CD14-positive monocyte (primary cell): ENCODE results near the gene PXN. TPM values are rescaled to one million over a fixed set of nuclear protein-coding genes. Genes with fewer than 3 reads are reported as not detected.
"Not testable (repeated sequence)": the region's sequence is repeated elsewhere in the genome, so short reads cannot be mapped to it uniquely, and the experiment has no call there.

Experiments
- DNase-seq, 3 donors: peaks; one replicate each; pipeline ENCODE4 v3.0.0-alpha.2; 2011 to 2022
- H2AFZ ChIP-seq: 2 replicates; pipeline ENCODE4 v1.6.0; 2012; ENCODE audit warnings: mild to moderate bottlenecking, low read depth, low read length, inconsistent platforms; ENCODE audit not compliant: insufficient read depth, poor library complexity, severe bottlenecking
- H3K27ac ChIP-seq, 2 donors: 1 replicate in 1 of 2; 2 replicates in 1 of 2; pipeline ENCODE4 v1.5.1; 2012 to 2013; ENCODE audit warnings: low read length in 2 of 2, control low read depth in 1 of 2, inconsistent platforms in 1 of 2, low read depth in 1 of 2, mild to moderate bottlenecking in 1 of 2
- H3K27me3 ChIP-seq, 2 donors: one replicate each; pipeline versions ENCODE4 v1.6.0 to v1.6.1; 2011 to 2013; ENCODE audit warnings: low read length in 2 of 2; ENCODE audit not compliant: control insufficient read depth in 2 of 2, insufficient read depth in 2 of 2
- H3K36me3 ChIP-seq, 2 donors: replicated peaks in 1 of 2; 1 replicate in 1 of 2; 2 replicates in 1 of 2; pipeline versions ENCODE4 v1.5.1 to v1.6.1; 2012 to 2013; ENCODE audit warnings: low read length in 2 of 2, control low read depth in 1 of 2, inconsistent platforms in 1 of 2, mild to moderate bottlenecking in 1 of 2; ENCODE audit not compliant: insufficient read depth in 2 of 2, control insufficient read depth in 1 of 2
- H3K4me1 ChIP-seq, 2 donors: 1 replicate in 1 of 2; 2 replicates in 1 of 2; pipeline versions ENCODE4 v1.5.1 to v1.6.1; 2012 to 2013; ENCODE audit warnings: low read length in 2 of 2, control low read depth in 1 of 2, inconsistent platforms in 1 of 2, mild to moderate bottlenecking in 1 of 2, moderate library complexity in 1 of 2; ENCODE audit not compliant: insufficient read depth in 2 of 2, control insufficient read depth in 1 of 2
- H3K4me2 ChIP-seq: replicated peaks from 2 replicates; pipeline ENCODE3; 2012; ENCODE audit warnings: low read length, moderate library complexity, mild to moderate bottlenecking; ENCODE audit not compliant: poor library complexity, severe bottlenecking; ENCODE audit errors: extremely low read depth
- H3K4me3 ChIP-seq, 3 experiments: fragments of 200-600 bp in 1 of 3; sonication (generic) in 1 of 3; replicated peaks in 1 of 3; 1 replicate in 2 of 3; 2 replicates in 1 of 3; pipeline ENCODE4 v1.5.1; 2011 to 2013; ENCODE audit warnings: low read length in 3 of 3, mild to moderate bottlenecking in 3 of 3, control low read depth in 2 of 3, low read depth in 2 of 3, inconsistent platforms in 1 of 3, moderate library complexity in 1 of 3
- H3K79me2 ChIP-seq: 2 replicates; pipeline ENCODE4 v1.6.0; 2012; ENCODE audit warnings: mild to moderate bottlenecking, control low read depth, inconsistent platforms, low read length, moderate library complexity; ENCODE audit not compliant: insufficient read depth
- H3K9ac ChIP-seq: 2 replicates; pipeline ENCODE4 v1.6.0; 2017; ENCODE audit warnings: low read length, mild to moderate bottlenecking; ENCODE audit not compliant: insufficient read depth, poor library complexity, severe bottlenecking
- H3K9me3 ChIP-seq, 2 donors: replicated peaks in 1 of 2; 1 replicate in 1 of 2; 2 replicates in 1 of 2; pipeline versions ENCODE4 v1.5.1 to v1.6.1; 2012 to 2013; ENCODE audit warnings: low read length in 2 of 2, control low read depth in 1 of 2; ENCODE audit not compliant: control insufficient read depth in 1 of 2, insufficient read depth in 1 of 2
- H4K20me1 ChIP-seq: 2 replicates; pipeline ENCODE4 v1.6.0; 2012; ENCODE audit warnings: mild to moderate bottlenecking, low read length, control low read depth, moderate library complexity; ENCODE audit not compliant: insufficient read depth
- H3K27ac Mint-ChIP-seq, 7 donors: one replicate each; pipeline ENCODE4 v1.8.0; 2020; ENCODE audit warnings: mild to moderate bottlenecking in 7 of 7, mixed read lengths in 7 of 7, moderate library complexity in 6 of 7, inconsistent platforms in 2 of 7
- H3K27me3 Mint-ChIP-seq, 3 donors: one replicate each; pipeline ENCODE4 v1.8.0; 2021 to 2022; ENCODE audit warnings: low read depth in 3 of 3, mild to moderate bottlenecking in 3 of 3, mixed read lengths in 3 of 3, moderate library complexity in 3 of 3, inconsistent platforms in 1 of 3
- H3K36me3 Mint-ChIP-seq, 2 donors: one replicate each; pipeline ENCODE4 v1.8.0; 2020; ENCODE audit warnings: mixed read lengths in 2 of 2, inconsistent platforms in 1 of 2, mild to moderate bottlenecking in 1 of 2
- H3K4me1 Mint-ChIP-seq: one replicate; pipeline ENCODE4 v1.8.0; 2020; ENCODE audit warnings: mild to moderate bottlenecking, mixed read lengths
- H3K4me3 Mint-ChIP-seq, 2 donors: one replicate each; pipeline ENCODE4 v1.8.0; 2020; ENCODE audit warnings: mild to moderate bottlenecking in 2 of 2, mixed read lengths in 2 of 2, moderate library complexity in 1 of 2
- H3K9me3 Mint-ChIP-seq, 7 donors: one replicate each; pipeline ENCODE4 v1.8.0; 2020 to 2022; ENCODE audit warnings: mixed read lengths in 7 of 7, mild to moderate bottlenecking in 6 of 7, moderate library complexity in 6 of 7, inconsistent platforms in 2 of 7
- CTCF ChIP-seq: fragments of 200-600 bp; IDR thresholded peaks from one replicate; pipeline ENCODE4 v1.8.0; 2022; ENCODE audit warnings: antibody characterized with exemption, mild to moderate bottlenecking
- WGBS: methylation state at CpG from one replicate; pipeline ENCODE4 v1.1.5; 2013; ENCODE audit warnings: missing lambda C conversion rate; ENCODE audit not compliant: insufficient coverage; 5-methylcytosine and 5-hydroxymethylcytosine counted together
- intact Hi-C, 2 donors: fragments of 100-400 bp; cut with micrococcal nuclease; formaldehyde crosslinking; loops; one replicate each; pipeline versions ENCODE4 v1.15.0 to v1.15.1; 2023
- polyA plus RNA-seq, 3 donors: library from polyadenylated mRNA; depleted of rRNA in 1 of 3; unstranded in 2 of 3; stranded (reverse) in 1 of 3; fragments of 300-500 nt in 2 of 3; fragments of >200 nt in 1 of 3; fragmentation: Illumina TruSeq in 2 of 3; gene quantifications; 1 replicate in 2 of 3; 2 replicates in 1 of 3; pipeline ENCODE4 v1.2.3, GENCODE V29; 2012 to 2021

PXN gene
- polyA plus RNA-seq, 3 donors, result 62.5 to 106 (median 98.4) TPM

DNA sequence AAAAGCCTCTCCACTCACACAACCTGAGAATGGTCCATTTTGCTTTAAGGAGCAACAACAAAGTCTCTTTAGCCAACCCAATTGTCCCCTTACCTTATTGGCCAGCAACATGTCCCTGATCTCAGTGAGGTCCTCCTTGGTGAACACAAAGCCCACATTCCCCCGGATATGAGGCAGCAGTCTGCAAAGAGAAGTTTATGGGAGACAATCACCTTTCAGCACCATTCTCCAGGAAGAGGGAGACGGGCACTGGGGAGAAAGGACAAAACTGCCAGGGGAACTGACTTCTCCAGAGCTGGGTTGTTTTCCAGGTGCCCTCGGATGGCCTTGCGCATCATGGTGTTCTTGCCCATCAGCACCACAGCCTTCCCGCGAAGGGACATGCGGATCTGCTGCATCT, 66.5 kb downstream of the PXN start:
- no peak for TF ChIP-seq CTCF
- H3K9ac ChIP-seq, result no peak overlapping the region
- no peaks in the 10 kb centered on the region for H3K9me3 ChIP-seq
- peaks cover 50% of the 10 kb centered on the region for H3K79me2 ChIP-seq
- Mint-ChIP-seq H3K4me1 (peaks cover 32% of the 10 kb centered on the region), H3K27ac (peak overlapping the region; percentile 5 to 88 (median 79)), H3K4me3 (peak overlapping the region in 1 of 2 donors; percentile 11), H3K9me3 (no peaks in the 10 kb centered on the region), H3K36me3 (peaks cover 27 to 30% of the 10 kb centered on the region in 2 donors), H3K27me3 (peaks cover 0 to 2% (median 0%) of the 10 kb centered on the region in 3 donors)
- peaks cover 22 to 44% of the 10 kb centered on the region in 2 donors for H3K4me1 ChIP-seq
- 92% methylated on average over 2 of the region's 7 CpGs for WGBS
- intact Hi-C loops, result no loop called here
- no peak overlapping the region for H2AFZ ChIP-seq
- no peak for DNase-seq
- no peak overlapping the region for H3K4me3 ChIP-seq
- no peak overlapping the region for H3K4me2 ChIP-seq
- H3K36me3 ChIP-seq, result peaks cover 33 to 38% of the 10 kb centered on the region in 2 donors
- H3K27ac ChIP-seq, result peak overlapping the region in 1 of 2 donors; percentile 86
- H3K27me3 ChIP-seq, result no peaks in the 10 kb centered on the region
- H4K20me1 ChIP-seq, result peaks cover 23% of the 10 kb centered on the region

- Mint-ChIP-seq H3K36me3 (peaks cover 27 to 30% of the 10 kb centered on the region in 2 donors), H3K27me3 (peaks cover 0 to 2% (median 0%) of the 10 kb centered on the region in 3 donors), H3K9me3 (no peaks in the 10 kb centered on the region), H3K27ac (no peak overlapping the region), H3K4me1 (peaks cover 38% of the 10 kb centered on the region), H3K4me3 (no peak overlapping the region)
- no peaks in the 10 kb centered on the region for H3K9me3 ChIP-seq
- no peak for DNase-seq
- H3K9ac ChIP-seq, result no peak overlapping the region
- peaks cover 33 to 38% of the 10 kb centered on the region in 2 donors for H3K36me3 ChIP-seq
- H3K27ac ChIP-seq, result no peak overlapping the region
- H3K4me2 ChIP-seq, result no peak overlapping the region
- peaks cover 65% of the 10 kb centered on the region for H3K79me2 ChIP-seq
- H3K27me3 ChIP-seq, result no peaks in the 10 kb centered on the region
- H3K4me3 ChIP-seq, result no peak overlapping the region
- no peak overlapping the region for H2AFZ ChIP-seq
- TF ChIP-seq CTCF, result no peak
- peaks cover 29 to 53% of the 10 kb centered on the region in 2 donors for H3K4me1 ChIP-seq
- WGBS, result no CpG with 5 or more reads among the region's 4 CpGs
- intact Hi-C loops, result no loop called here
- H4K20me1 ChIP-seq, result peaks cover 29% of the 10 kb centered on the region
Measured at GRCh38 chr12:120197542-120197887, 68.0 kb downstream of the PXN start.

- peaks cover 29% of the 10 kb centered on the region for H4K20me1 ChIP-seq
- H3K4me1 ChIP-seq, result peaks cover 29 to 48% of the 10 kb centered on the region in 2 donors
- Mint-ChIP-seq H3K27ac (peak overlapping the region in 4 of 7 donors; percentile 9 to 77 (median 25)), H3K36me3 (peaks cover 28 to 30% of the 10 kb centered on the region in 2 donors), H3K4me1 (peaks cover 34% of the 10 kb centered on the region)
- H2AFZ ChIP-seq, H3K9ac ChIP-seq, H3K9me3 ChIP-seq, intact Hi-C loops, H3K4me2 ChIP-seq, DNase-seq, H3K27me3 Mint-ChIP-seq, H3K4me3 Mint-ChIP-seq, H3K9me3 Mint-ChIP-seq, H3K4me3 ChIP-seq, H3K27ac ChIP-seq, H3K27me3 ChIP-seq: not testable (repeated sequence)
- H3K36me3 ChIP-seq, result peaks cover 33 to 38% of the 10 kb centered on the region in 2 donors
- WGBS, result no CpG with 5 or more reads among the region's 7 CpGs
- peaks cover 66% of the 10 kb centered on the region for H3K79me2 ChIP-seq
Measured at GRCh38 chr12:120196817-120197541, 68.6 kb downstream of the PXN start.
